ENCODE measurements around the gene COLQ.
"Not testable (repeated sequence)": the region's sequence is repeated elsewhere in the genome, so short reads cannot be mapped to it uniquely, and the experiment has no call there.

The COLQ gene

GRCh38 chr3:15486979-15487378 is 34.5 kb downstream of the COLQ start:
- no peak for DNase-seq

- DNase-seq: no peak
These were observed 35.5 kb downstream of the COLQ start for GRCh38 chr3:15486020-15486419.

DNA sequence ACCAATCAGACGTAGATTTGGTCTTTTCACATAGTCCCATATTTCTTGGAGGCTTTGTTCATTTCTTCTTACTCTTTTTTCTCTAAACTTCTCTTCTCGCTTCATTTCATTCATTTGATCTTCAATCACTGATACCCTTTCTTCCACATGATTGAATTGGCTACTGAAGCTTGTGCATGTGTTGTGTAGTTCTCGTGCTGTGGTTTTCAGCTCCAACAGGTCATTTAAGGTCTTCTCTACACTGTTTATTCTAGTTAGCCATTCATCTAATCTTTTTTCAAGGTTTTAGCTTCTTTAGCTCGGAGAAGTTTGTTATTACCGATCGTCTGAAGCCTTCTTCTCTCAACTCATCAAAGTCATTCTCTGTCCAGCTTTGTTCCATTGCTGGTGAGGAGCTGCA is 37.0 kb downstream of the COLQ start:
- DNase-seq: not testable (repeated sequence)

GRCh38 chr3:15479400-15480224 is 41.9 kb downstream of the COLQ start:
- no peak for DNase-seq

GRCh38 chr3:15478640-15478979 is 42.9 kb downstream of the COLQ start:
- no peak for DNase-seq

- DNase-seq: no peak
These were observed 43.4 kb downstream of the COLQ start for GRCh38 chr3:15477951-15478639.

DNA sequence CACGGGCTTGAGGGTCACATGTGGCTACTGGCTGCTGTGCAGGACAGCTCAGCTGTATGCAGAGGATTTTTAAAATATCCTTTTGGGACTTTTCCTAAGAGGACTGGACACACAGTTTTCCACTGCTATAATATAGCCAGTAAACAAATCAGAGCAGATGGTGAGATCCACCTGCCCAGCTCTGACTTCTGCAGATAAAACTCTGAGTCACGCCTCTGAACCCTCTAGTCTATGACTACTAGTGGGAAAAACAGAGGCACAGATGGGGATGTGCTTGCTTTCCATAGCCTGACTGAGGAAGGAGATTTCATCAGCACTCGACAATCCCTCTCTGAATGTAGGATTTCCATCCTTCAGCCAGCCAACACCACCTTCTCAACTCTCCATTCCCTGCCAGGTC is 45.1 kb downstream of the COLQ start:
- DNase-seq: no peak

DNA sequence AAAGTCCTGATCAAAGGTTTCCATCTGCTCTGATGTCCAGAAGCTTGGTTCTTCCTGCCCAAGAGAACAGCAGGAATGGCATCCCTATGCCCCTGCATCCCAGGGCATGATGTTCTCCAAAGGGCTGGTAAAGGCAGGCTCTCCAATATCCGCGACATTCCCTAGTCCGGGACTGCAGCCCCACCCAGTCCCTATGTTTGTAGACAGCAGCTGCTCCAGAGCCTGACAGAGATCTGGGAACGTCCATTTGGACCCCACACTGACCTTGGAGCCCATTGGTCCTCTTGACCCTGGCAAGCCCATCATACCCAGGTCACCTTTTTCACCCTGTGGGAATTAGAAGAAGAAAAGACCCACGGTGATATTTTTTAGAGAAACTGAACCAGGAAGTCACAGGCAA is 46.3 kb downstream of the COLQ start:
- no peak for DNase-seq

- DNase-seq: no peak
These were observed 49.6 kb downstream of the COLQ start for GRCh38 chr3:15471861-15472260.

- DNase-seq: no peak
These were observed 50.7 kb downstream of the COLQ start for GRCh38 chr3:15470849-15471248.

DNA sequence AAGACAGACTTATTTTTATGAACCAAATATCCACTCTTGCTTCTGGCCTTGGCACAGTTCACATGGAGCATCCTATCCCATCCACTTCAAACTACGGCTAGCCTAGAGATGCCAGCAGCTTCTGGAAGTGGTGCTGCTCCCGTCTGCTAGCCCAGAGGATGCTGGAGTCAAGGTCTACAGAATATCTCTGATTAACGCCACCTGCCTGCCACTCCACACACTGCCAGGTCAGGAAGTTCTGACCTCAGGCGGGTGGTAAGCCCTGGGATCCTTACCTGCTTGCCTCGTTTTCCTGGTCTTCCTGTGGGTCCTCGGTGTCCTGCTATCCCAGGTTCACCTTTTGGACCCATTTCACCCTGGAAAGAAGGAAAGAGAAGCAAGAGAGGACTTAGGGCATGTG is 51.2 kb downstream of the COLQ start:
- no peak for DNase-seq

DNA sequence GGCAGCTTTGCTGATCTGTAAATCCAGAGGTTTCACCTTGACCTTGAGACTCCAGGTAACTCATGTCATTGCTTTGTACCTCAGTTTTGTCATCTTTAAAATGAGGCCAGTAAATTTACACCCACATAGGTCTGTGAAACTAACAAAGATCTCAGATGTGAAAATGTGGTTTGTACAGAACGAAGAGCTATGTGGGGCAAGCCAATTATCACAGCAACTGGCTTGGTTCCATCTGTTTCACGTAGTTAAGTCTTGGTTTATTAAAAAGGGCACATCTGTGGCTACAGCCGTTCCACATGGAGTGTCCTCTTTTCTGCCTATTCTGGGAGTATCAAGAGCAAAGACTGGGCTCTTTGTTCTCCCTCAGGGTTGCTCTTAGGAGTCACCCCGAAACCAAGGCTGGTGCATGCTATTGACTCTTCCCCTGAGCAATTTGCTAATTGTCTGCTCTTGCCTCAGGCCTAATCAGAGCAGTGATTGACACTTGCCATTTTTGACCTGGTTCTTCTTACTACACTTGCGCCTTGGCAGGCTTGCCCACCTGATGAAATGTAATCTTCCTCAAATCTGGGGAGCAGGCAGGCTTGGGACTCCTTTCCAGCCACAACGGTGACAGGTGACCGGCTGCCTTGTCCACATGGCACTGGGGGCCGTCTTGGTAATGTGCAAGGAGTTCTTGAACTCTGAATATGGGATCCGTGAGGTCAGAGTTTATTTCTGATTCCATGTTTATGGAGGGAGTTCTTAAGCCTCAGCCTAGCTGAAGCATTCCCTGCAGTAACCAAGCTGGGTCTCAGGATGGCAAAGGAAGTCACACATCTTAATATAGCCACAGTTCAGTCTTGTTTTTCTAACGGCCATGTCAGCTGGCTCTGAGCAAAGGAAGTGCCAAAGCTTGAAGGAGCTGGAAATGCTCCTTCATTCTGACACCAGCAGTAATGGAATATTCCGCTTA is 54.0 kb downstream of the COLQ start:
- DNase-seq: no peak

- DNase-seq: no peak
These were observed 55.5 kb downstream of the COLQ start for GRCh38 chr3:15465876-15466585.

DNA sequence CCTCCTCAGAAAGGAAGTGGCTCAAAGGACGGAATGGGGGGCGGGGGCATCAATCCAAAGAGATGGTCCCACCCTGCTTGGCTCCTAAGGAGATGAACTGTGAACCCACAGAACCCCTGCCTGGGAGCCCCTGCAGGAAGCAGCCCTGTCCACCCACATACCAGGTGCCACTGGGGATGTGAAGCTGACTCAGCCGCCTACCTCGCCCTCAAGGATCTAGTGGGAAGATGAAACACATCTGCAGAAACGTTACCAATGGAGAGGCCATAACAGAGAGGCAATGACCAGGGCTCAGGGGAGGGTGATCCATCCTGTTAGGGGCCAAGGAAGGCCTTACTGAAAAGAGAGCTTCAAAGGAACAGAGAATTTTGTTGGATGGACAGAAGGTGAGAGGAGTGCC is 59.1 kb downstream of the COLQ start:
- no peak for DNase-seq

DNA sequence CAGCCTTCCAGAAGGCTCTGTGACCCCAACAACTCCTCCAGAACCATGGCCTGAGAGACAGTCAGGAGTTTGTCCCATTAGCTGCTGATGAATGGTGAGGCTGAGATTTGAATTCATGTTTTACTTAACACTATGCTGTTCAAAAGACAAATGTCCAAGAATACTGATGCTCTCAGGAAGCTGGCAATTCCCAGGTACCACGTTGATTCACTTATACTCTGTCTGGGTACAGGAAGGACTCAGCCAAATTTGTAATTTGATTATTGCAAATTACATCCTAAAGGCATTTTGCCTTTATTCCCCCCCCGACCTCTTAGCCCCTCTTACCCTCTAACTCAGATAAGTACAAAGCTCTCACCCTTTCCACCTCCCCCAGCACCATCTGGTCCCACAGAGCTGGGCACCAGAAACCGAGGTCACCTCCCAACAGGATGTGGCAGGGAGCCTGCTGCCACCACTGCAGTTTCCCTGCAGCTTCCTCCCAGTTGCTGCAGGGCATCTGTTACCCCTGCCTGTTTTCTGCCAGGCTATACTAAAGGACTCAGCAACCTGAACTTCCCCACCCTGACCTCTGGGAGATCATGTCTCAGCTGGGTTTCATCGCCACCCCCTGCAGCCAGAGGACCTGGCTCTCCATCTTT is 60.5 kb downstream of the COLQ start:
- DNase-seq: no peak

GRCh38 chr3:15458212-15458780 is 63.2 kb downstream of the COLQ start:
- no peak for DNase-seq

DNA sequence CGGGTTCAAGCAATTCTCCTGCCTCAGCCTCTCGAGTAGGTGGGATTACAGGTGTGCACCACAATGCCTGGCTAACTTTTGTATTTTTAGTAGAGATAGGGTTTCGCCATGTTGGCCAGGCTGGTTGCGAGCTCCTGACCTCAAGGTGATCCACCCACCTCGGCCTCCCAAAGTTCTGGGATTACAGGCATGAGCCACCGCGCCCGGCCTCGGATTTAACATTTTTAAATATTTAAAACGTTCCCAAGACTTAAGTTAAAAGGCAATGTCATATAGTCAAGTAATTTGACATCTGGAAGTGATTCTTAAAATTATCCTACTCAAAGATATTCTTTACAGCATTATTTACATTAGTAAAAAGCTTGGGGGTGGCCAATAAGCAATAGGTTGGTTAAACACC is 64.6 kb downstream of the COLQ start:
- not testable (repeated sequence) for DNase-seq

- DNase-seq: no peak
These were observed 65.2 kb downstream of the COLQ start for GRCh38 chr3:15456321-15456720.

DNA sequence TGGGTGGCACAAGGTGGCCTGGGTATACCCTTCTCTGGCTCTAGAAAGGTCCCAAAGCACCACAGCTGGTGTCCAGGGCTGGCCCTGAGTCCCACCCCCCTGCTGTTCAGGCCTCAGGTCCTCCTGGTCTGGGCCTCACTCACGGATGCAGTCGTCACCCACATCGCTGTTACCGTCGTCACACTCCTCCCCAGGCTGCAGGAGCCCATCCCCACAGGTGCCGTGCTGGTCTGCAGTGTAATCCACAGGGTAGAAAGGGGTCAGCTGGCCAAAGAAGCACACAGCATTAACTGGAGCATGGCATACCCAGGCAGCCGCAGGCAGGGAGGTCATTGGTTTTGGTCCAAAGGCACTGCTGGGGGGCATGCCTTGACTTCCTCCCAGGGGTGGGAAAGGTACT is 65.8 kb downstream of the COLQ start:
- no peak for DNase-seq

- no peak for DNase-seq
These were observed 66.5 kb downstream of the COLQ start for GRCh38 chr3:15454965-15455364.

- DNase-seq: no peak
These were observed 67.4 kb downstream of the COLQ start for GRCh38 chr3:15453991-15454625.

Measured in activated CD8-positive, alpha-beta memory T cell treated with anti-CD3 and anti-CD28 coated beads, Interleukin-2, amount 50 U/mL, for 4 hours (primary cell).